ENCODE data around the gene PAX2.

PAX2 gene

GRCh38 chr10:100816671-100817070, 71.3 kb downstream of the PAX2 start:
- TF ChIP-seq TAF1 (IDR thresholded peaks at IDR 0.05; ENCODE audit: low read depth, low read length) (no peak), POLR2AphosphoS5 (IDR thresholded peaks at IDR 0.05; ENCODE audit: low read depth, low read length) (no peak), POU2F2 (IDR thresholded peaks at IDR 0.05; ENCODE audit: low read depth, low read length) (no peak), PAX5 (IDR thresholded peaks at IDR 0.05; ENCODE audit: insufficient read depth, low read length, severe bottlenecking) (no peak), SPI1 (IDR thresholded peaks at IDR 0.05; ENCODE audit: low read depth, low read length) (no peak), POLR2A (IDR thresholded peaks at IDR 0.05; ENCODE audit: low read depth, low read length) (no peak)
- DNase-seq (ENCODE audit: insufficient read length, low spot score) = no peak
- no peak for FAIRE-seq

- DNase-seq (ENCODE audit: insufficient read length, low spot score) (no peak), FAIRE-seq (no peak)
- TF ChIP-seq POLR2A (IDR thresholded peaks at IDR 0.05; ENCODE audit: low read depth, low read length) (no peak), POLR2AphosphoS5 (IDR thresholded peaks at IDR 0.05; ENCODE audit: low read depth, low read length) (no peak), POU2F2 (IDR thresholded peaks at IDR 0.05; ENCODE audit: low read depth, low read length) (no peak), PAX5 (IDR thresholded peaks at IDR 0.05; ENCODE audit: insufficient read depth, low read length, severe bottlenecking) (no peak)
These were observed 72.0 kb downstream of the PAX2 start for GRCh38 chr10:100817268-100817839.

DNA sequence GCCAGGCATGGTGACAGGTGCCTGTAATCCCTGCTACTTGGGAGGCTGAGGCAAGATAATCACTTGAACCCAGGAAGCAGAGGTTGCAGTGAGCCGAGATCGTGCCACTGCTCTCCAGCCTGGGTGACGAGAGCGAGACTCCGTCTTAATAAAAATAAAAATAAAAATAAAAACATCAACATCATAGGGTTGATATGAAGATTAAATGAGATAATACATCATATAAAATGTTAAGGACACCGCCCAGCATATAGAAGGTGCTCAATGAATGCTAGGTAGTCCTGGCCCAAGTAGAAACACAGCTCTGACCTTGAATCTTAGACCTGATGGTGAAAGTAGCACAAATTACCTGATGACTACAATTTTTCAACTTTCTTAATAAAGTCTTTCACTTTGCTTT, 74.0 kb downstream of the PAX2 start:
- no peak for DNase-seq (ENCODE audit: insufficient read length, low spot score)
- TF ChIP-seq PAX5 (IDR thresholded peaks at IDR 0.05; ENCODE audit: insufficient read depth, low read length, severe bottlenecking) (no peak), SPI1 (IDR thresholded peaks at IDR 0.05; ENCODE audit: low read depth, low read length) (no peak), POLR2A (IDR thresholded peaks at IDR 0.05; ENCODE audit: low read depth, low read length) (no peak), POLR2AphosphoS5 (IDR thresholded peaks at IDR 0.05; ENCODE audit: low read depth, low read length) (no peak)
- FAIRE-seq = no peak

GRCh38 chr10:100823194-100823593, 77.8 kb downstream of the PAX2 start:
- DNase-seq (ENCODE audit: insufficient read length, low spot score) (no peak), FAIRE-seq (no peak)
- TF ChIP-seq POLR2AphosphoS5 (IDR thresholded peaks at IDR 0.05; ENCODE audit: low read depth, low read length) (no peak), TAF1 (IDR thresholded peaks at IDR 0.05; ENCODE audit: low read depth, low read length) (no peak), POLR2A (IDR thresholded peaks at IDR 0.05; ENCODE audit: low read depth, low read length) (no peak), PAX5 (IDR thresholded peaks at IDR 0.05; ENCODE audit: insufficient read depth, low read length, severe bottlenecking) (no peak)

DNA sequence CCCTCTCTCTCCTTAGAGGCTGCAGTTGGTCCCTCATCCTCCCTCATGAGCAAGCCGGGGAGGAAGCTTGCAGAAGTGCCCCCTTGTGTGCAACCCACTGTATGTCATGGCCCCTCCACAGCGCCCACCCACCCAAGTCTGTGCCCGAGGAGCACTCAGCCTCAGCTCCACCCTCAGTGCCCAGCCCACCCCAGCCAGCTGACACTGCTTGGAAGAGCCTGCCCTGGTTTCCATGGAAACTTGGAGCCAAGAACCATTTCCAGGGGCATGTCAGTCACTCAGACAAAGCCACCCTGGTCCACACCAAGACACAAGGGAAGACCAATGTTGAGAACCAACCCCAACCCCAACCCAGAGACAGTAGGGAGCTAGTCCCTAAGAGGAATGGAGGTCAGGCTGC, 79.5 kb downstream of the PAX2 start:
- no peak for DNase-seq (ENCODE audit: insufficient read length, low spot score)
- no peak for FAIRE-seq
- TF ChIP-seq SPI1 (IDR thresholded peaks at IDR 0.05; ENCODE audit: low read depth, low read length) (no peak), TAF1 (IDR thresholded peaks at IDR 0.05; ENCODE audit: low read depth, low read length) (no peak), POLR2AphosphoS5 (IDR thresholded peaks at IDR 0.05; ENCODE audit: low read depth, low read length) (no peak), PAX5 (IDR thresholded peaks at IDR 0.05; ENCODE audit: insufficient read depth, low read length, severe bottlenecking) (no peak), POU2F2 (IDR thresholded peaks at IDR 0.05; ENCODE audit: low read depth, low read length) (no peak), POLR2A (IDR thresholded peaks at IDR 0.05; ENCODE audit: low read depth, low read length) (no peak)

GRCh38 chr10:100825325-100825875, 80.0 kb downstream of the PAX2 start:
- FAIRE-seq = no peak
- TF ChIP-seq POU2F2 (IDR thresholded peaks at IDR 0.05; ENCODE audit: low read depth, low read length) = no peak
- no peak for TF ChIP-seq POLR2A (IDR thresholded peaks at IDR 0.05; ENCODE audit: low read depth, low read length)
- TF ChIP-seq TAF1 (IDR thresholded peaks at IDR 0.05; ENCODE audit: low read depth, low read length) = no peak
- no peak for TF ChIP-seq SPI1 (IDR thresholded peaks at IDR 0.05; ENCODE audit: low read depth, low read length)
- TF ChIP-seq PAX5 (IDR thresholded peaks at IDR 0.05; ENCODE audit: insufficient read depth, low read length, severe bottlenecking) = no peak
- TF ChIP-seq POLR2AphosphoS5 (IDR thresholded peaks at IDR 0.05; ENCODE audit: low read depth, low read length) = no peak
- DNase-seq (ENCODE audit: insufficient read length, low spot score) = no peak

GRCh38 chr10:100826031-100826651, 80.8 kb downstream of the PAX2 start:
- TF ChIP-seq PAX5 (IDR thresholded peaks at IDR 0.05; ENCODE audit: insufficient read depth, low read length, severe bottlenecking) (no peak), SPI1 (IDR thresholded peaks at IDR 0.05; ENCODE audit: low read depth, low read length) (peak; percentile 65)
- FAIRE-seq (no peak), DNase-seq (ENCODE audit: insufficient read length, low spot score) (no peak)

GRCh38 chr10:100826661-100826982, 81.2 kb downstream of the PAX2 start:
- DNase-seq (ENCODE audit: insufficient read length, low spot score) (no peak), FAIRE-seq (no peak)
- TF ChIP-seq SPI1 (IDR thresholded peaks at IDR 0.05; ENCODE audit: low read depth, low read length) (no peak), PAX5 (IDR thresholded peaks at IDR 0.05; ENCODE audit: insufficient read depth, low read length, severe bottlenecking) (no peak), POLR2AphosphoS5 (IDR thresholded peaks at IDR 0.05; ENCODE audit: low read depth, low read length) (no peak), TAF1 (IDR thresholded peaks at IDR 0.05; ENCODE audit: low read depth, low read length) (no peak), POU2F2 (IDR thresholded peaks at IDR 0.05; ENCODE audit: low read depth, low read length) (no peak), POLR2A (IDR thresholded peaks at IDR 0.05; ENCODE audit: low read depth, low read length) (no peak)

DNA sequence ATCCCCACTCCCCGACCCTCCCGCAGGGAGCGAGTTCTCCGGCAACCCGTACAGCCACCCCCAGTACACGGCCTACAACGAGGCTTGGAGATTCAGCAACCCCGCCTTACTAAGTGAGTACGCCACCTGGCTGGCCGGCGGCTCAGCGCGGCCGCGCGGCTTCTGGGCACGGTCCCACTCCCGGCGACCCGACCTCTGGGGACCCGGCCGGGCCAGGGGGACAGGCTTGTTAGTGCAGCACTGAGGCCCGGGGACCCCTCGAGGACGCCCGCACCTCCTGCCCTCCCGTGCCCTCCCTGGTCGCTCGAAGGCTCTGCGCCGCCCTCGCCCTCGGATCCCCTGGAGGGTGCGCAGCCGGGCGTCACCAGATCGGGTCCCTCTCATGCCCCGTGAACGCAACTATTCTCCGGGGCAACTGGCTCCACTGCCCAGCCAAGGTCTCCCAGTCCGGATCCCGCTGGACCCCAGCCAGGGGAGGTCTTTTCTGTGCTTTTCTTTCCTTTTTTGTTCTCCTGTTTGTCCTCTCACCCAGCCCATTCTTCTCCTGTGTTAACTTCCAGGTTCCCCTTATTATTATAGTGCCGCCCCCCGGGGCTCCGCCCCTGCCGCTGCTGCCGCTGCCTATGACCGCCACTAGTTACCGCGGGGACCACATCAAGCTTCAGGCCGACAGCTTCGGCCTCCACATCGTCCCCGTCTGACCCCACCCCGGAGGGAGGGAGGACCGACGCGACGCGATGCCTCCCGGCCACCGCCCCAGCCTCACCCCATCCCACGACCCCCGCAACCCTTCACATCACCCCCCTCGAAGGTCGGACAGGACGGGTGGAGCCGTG, 81.8 kb downstream of the PAX2 start:
- TF ChIP-seq POLR2AphosphoS5 (IDR thresholded peaks at IDR 0.05; ENCODE audit: low read depth, low read length) (no peak), SPI1 (IDR thresholded peaks at IDR 0.05; ENCODE audit: low read depth, low read length) (no peak)
- peak; percentile 5 for FAIRE-seq
- DNase-seq (ENCODE audit: insufficient read length, low spot score) = peak; percentile 56
